GM19324 (cell line): ENCODE results near the gene FADS1.

Experiments used
- ATAC-seq: cut with Tn5 transposase; IDR thresholded peaks from one replicate; pipeline ENCODE4 v1.9.1; 2021; ENCODE audit warnings: mild to moderate bottlenecking, moderate library complexity; ENCODE audit not compliant: unreplicated experiment, low FRiP score

FADS1 gene

DNA sequence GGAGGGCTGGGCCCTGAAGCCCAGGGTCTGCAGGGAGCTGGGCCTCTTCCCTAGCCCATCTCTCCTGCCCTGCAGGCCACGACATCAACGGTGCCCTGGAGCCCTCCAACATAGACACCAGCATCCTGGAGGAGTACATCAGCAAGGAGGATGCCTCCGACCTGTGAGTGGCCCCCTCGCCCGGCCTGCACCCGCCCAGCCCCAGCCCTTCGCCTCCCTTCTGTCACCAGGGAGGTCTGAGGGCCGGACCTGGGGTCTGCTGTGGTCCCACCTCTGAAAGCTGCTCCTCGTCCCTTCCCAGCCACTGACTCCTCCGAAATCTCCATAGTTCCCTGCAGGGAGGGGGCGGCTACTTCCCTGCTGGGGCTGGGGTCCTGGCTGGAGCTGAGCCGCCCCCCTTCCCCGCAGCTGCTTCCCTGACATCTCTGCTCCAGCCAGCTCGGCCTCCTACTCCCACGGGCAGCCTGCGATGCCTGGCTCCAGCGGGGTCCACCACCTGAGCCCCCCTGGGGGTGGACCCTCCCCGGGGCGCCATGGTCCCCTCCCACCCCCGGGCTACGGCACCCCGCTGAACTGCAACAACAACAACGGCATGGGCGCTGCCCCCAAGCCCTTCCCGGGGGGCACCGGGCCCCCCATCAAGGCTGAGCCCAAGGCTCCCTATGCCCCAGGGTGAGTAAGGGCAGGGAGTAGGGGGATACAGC, 51.1 kb downstream of the FADS1 start:
- ATAC-seq: no peak

DNA sequence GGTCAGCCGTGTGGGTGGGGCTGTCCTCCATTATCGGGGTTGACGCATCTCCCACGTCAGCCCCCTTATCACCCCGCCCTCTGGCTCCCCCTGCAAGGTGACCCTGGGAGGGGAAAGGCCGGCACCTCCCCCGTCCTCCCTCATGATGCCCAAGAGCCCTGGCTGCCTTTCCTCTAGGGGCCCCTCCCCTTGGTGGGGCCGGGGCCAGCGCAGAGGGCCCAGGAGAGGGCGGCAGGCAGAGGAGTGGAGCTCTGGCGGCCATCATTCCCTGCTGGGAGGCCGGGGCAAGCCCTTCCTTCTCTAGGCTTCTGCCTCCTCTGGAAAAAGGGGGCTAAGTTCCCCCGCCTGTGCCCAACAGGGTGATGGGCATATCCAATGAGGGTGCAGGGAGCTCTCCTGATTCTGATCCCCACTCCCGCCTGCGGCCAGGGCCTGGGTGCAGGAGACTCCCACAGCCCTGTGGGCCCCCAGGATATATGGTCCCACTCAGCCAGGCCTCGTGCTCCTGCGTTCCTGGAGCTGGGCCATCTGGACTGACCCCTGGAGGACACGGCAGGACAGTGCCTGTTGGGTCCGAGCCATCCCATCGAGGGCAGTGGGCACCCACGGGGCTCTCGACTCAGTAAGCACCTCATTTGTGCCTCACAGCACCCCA, 52.1 kb downstream of the FADS1 start:
- ATAC-seq: no peak

DNA sequence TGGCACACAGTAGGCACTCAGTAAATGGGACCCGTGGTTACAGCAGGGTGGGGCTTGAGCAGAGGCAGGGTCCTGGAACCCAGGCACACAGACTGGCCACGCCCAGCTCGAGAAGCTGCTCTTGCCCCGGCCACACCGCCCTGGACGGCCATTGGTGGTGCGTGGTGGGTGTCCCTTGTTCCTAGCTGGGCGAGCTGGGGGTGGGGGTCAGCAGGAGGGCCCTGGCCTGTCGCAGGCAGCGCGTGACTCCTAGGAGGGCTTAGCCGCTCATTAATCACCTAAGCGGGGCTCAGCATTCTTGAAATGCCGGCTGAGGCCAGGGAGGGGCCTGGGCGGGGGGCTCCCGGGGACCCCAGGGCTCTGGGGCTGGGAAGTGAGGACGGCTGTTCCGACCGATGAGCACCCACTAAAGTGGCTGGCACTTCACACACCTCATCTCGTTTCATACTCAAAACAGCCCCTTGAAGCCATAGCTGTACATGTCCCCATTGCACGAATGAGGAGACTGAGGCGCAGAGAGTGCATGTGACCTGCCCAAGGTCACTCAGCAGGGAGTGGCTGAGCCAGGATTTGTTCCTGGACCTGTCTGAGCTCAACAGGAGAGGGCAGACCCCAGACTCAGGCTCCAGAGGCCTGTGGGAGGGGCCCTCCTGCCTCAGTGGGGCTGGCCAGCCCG, 52.7 kb downstream of the FADS1 start:
- no peak for ATAC-seq

DNA sequence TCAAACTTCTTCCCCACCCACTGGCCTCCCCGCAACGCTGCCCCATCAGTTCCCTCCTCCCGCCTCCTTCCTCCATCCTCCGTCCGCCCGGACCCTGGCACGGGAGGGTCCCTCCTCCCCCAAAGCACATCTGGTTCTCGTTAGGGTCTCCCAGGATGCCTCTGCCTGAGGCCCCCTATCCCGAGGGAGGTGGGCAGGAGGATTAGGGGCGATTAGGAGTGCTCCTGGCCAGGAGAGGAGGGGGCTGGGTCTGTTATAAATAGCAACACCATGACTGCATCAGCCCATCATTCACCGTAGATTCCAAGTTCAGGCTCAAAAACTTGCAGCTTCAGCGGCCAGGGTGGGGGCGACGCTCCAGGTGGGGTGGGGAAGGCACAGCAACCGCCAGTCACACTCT, 54.0 kb downstream of the FADS1 start:
- no peak for ATAC-seq

DNA sequence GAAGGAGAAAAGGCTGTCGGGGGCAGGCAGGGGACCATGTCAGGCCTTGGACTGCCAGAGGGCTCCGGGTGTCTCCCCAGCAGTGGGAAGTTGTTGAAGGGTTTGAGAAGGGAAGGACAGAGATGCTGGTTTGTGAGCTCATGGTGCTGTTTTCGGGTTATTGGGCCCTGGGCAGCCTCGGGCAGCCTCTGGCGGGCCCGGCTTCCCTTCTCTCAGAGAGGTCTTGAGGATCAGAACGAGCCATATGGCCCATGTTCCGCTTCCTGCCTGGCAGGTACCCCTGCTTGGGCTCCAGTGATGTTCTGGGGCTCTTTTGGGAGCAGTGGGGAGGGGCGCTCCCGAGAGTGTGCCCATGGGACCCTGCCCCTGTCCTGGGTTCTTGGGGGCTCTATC, 54.6 kb downstream of the FADS1 start:
- no peak for ATAC-seq

DNA sequence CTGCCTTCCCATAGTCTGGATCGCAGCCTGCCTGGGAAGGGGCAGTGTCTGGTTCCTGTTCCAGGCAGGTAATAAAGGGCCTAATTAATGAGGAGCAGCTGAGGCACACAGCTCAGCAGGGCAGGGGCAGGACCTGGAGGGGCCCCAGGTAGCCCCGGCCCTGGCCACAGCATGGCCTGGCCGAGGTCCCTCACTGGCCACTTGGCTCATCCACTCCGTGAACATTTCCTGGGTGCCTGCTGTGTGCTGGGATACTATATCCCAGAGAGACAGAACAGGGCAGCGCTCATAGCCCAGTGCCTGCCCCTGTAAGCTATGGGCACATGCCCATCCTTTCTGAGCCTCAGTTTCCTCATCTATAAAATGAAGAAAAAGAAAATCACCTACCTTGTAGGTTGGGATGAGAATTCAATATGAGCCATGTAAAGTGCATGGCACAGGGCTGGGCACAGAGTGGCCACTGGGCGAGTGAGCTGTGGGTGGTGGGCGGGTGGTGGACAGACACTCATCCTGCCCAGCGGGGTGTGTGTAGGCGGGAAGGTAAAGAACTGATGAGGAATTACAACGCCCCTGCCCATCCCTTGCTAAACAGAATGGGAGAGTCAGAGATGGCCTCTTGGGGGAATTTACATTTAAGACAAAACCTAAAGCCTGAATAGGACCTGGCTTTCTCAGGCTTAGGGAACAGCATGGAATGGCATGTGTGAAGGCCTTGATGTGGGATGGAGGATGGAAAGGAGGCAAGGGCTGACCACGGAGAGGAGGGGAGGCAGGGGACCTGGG, 55.2 kb downstream of the FADS1 start:
- no peak for ATAC-seq

DNA sequence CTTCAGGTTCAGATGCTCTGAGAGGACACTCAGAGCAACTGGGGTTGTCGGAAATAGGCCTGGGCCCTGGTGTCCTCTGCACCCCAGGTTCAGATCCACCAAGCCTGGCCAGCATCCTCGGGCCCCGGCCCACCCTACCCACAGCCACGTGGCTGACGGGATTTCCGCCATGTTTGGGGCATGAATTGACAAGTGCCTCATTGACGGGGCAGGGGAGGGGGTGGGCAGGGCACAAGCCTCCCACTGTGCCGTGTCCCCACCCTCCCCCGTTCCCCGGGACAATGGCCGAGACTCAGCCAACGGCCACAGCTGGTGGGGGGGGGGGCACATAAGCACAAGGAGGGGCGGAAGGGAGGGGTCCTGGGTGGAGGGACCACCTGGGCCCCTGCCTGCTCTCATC, 55.9 kb downstream of the FADS1 start:
- ATAC-seq: no peak

DNA sequence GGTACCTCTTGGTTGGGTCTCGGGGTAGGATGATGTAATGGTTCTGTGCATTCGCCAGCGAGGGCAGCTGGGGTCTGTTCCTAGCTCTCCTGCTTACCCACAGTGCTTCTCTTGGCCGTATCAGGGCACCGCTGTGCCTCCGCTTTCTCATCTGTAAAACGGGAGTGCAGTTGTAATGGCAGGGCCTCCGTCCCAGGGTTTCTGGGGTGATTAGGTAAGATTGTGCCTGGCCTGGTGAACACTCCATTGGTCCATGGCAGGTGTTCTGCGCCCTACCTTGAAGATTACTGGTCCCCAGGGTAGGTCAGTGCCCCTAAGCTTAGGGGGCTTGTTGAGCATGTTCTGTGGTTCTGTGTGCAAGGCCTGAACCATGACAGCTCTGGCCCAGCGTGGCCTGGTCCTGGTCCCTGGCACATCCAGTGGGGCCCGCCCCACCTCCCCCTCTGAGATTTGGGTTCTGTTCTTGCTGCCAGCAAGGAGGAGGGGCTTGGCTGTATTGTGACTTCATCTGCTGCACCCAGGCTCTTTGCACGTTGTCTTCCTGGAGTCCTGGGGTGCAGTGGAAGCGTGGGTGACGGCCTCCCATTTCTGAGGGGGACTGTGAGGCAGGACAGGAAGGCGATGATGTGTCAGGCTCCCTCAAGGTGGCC, 59.5 kb downstream of the FADS1 start:
- ATAC-seq: no peak

DNA sequence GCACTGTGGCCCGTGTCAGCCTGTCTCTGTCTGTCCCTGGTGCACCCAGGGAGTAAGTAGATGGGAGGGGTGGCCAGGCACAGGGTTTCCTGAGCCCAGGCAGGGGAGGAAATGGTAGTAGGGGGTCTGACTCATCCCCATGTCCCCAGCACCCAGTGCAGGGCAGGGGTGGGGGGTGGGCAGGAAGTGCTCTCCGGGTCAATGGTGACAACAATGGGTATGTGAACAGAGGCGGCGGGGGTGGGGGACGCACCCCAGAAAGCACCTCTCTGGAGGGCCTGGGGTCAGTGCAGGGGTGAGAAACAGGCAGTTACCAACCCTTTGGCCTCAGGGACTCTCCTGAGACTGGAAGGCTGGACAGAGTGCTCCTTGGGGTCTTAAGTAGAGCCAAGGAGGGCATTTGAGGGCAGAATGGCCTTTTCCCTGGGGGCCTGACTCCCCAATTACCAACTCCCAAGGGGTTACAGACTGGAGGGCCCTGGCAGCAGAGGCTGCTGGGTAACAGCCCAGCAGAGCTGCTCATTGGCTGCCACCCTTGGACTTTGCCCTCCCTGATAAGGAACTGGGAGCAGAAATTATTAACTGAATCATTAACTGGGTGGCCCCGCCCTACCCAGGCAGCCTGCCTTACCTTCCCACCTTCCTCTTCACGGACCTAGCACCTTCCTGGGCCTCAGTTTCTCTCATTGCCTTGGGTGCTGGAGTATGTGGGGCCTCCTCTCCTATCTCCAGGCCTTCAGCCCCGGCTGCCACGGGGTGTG, 60.2 kb downstream of the FADS1 start:
- ATAC-seq: no peak

DNA sequence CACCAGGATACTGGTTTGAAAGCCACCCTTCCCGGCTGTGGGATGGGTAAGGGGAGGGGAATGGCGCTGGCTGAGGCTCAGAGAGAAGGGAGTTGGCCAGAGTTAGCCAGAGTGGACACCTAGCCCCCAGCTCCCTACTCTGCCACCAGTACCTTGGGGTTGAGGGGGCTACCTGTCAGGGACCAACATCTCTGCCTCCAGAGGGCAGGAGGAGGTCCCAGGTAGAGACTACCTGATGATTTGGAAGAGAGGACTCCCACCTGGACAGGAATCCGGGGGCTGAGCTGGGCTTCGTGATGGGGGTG, 60.7 kb downstream of the FADS1 start:
- no peak for ATAC-seq

DNA sequence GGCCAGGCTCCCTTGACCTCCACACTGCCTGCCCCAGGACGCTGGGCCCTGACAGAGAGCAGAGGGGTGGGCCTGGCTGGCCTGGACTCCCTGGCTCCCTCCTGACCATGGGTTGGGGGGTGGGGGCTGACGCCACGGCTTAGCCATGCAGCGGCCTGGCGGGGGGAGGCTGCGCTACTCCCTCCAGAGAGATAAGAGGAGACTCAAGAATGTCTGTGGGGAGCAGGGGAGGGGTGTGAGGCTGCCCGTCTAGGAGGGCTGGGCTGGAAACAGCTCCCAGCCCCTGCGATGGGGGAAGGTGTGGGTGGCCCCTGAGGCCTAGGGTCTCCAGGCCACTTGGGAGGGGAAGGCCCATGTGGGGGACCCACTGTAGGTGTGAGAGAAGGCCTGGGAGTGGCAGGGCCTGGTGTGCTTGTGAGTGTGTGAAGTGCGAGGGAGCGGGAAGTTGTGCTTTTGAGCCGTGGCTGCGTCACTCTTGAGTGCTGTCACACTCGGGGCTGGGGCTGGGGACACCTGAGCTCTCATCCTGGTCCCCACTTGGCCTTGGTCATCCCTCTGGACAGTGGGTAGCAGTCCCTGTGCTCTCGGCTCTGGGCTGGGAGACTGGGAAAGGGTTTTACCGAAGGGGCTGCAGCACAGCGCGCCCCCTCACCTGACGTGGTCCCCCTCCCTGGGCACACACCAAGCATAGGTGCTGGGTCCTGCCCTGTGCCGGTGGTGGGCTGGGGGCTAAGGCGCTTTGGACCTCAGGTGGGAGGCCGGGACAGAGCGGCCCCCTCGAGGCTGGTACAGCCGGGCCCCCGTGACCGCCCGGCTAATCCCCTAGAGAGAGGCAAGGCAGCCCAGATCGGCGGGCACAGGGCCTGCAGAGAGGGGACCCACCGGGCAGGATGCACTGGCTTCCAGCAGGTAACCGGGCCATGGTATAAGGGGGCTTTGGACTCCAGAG, 62.0 kb downstream of the FADS1 start:
- no peak for ATAC-seq

DNA sequence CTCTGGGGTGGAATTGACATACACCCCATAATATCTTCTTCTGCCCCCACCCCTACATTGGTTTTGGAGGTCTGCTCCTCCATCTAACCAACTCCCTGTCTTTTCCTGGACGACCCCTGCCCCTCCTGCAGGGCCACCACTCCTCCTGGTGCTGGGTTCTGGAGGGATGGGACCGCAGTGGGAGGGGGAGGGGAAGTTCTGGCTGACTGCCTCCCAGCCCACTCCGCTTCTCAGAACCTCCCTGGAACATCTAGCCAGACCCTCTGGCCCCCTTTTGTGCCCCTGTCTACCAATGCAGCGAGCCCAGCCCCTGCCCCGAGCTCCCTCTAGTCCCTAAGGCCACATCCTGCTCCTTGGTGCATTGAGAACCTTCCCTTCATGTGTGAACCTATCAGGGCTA, 63.1 kb downstream of the FADS1 start:
- ATAC-seq: no peak

DNA sequence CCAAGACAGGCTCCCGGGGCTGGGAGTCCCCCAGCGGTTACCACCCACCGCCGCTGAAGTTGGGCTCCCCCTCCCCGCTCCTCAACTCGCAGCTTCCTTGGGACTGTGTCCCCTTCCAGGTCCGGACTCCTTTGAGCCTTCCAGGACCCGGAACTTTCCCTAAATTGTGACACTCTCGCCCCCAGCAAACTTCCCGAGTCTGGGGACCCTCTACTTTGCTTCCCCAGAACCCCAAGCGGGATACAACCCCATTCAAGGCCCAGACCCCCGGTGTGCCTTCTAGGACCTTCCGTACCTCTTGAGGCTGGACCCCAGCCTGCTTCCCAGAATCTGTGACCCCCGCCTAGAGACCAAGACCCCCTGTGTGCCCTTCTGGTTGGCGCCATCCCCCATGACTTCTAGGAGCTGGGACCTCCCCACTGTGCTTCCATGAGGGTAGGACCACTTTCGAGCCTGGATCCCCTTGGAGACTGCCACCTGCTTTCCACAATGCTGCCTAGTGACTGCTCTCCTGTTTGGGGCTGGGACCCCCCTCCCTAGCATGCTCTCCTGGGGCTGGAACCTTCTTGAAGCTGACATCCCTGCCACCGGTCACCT, 63.8 kb downstream of the FADS1 start:
- ATAC-seq: no peak

DNA sequence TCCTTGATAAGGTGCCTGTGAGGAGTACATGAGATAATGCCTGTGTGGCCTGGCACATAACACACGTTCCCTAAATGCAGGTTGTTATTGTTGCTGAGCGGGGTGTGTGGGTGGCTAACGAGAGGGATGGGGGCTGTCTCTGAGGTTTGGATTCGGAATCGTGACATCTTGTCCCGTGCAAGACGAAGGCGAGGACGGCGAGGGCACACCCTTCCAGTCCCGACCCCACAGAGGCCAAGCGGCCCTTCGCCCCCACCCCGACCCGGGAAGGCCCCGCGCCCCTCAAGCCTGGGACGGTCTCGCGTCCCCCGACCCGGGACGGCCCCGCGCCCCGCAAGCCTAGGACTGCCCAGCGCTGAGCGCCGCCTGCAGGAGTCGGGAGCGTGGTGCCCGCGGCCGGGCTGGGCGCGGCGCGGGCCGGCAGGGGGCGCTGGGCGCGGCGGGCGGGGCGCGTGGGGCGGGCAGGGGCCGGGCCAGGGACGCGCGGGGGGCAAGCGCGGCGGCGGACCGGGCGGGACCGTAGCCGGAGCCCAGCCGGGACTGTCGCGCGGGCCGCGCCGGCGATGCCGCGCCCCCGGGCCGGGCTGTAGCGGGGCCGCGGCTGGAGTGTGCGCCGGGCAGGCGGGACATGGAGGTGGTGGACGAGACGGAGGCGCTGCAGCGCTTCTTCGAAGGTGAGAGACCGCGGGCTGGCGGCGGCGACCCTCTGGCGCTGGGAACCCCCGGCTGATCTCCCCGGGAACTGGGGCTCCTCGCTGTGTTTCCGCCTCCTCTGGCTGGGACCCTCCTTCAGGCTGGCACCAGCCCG, 64.5 kb downstream of the FADS1 start, which contains the start of gene MYRF:
MYRF (plus strand) TSS at position 520 of the 808 bp plus-strand sequence; CDS start at position 629, 109 bp downstream.
- no peak for ATAC-seq

DNA sequence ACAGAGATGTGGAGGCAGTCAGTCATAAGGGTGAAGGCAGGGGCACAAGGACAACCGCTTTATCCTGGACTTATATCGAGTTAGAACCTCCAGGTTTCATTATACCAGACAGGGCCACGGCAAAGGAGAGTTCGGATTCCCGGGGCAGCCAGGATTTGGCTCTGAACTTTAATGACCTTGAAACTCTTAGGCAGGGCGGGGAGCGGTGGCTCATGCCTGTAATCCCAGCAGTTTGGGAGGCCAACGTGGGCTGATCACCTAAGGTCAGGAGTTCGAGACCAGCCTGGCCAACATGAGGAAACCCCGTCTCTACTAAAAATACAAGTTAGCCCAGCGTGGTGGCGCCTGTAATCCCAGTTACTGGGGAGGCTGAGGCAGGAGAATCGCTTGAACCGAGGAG, 65.4 kb downstream of the FADS1 start:
- no peak for ATAC-seq

DNA sequence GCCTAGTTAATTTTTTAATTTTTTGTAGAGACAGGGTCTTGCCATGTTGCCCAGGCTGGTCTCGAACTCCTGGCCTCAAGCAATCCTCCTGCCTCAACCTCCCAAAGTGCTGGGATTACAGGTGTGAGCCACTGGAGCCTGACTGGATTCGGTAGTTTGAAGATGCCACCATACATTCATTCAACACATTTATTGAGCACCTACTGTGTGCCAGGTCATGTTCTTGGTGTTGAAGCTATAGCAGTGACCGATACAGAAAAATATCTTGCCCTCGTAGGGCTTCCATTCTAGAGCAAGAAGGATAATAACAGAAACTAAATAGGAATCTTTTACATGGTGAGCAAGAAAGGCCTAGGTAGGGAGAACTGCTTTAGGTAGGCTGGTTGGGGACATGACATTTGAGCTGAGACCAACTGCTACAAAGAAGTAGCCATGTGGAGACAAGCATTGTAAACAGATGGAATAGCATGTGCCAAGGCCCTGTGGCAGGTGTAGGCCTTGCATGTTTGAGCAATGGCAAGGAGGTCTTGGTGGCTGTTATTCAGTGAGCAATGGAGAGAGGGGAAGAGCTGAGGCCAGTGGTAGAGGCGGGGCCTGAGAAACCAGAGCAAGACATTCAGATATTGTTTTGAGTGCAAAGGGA, 66.1 kb downstream of the FADS1 start:
- no peak for ATAC-seq
